Sciatic nerve (tissue), 2 donors: Measurements from ENCODE around the gene GPLD1. TPM values are rescaled to one million over a fixed set of nuclear protein-coding genes. Genes with fewer than 3 reads are reported as not detected.
"Not testable (repeated sequence)": the region's sequence is repeated elsewhere in the genome, so short reads cannot be mapped to it uniquely, and the experiment has no call there.

ENCODE experiments used
- ATAC-seq: fragments of 200-7000 bp; cut with Tn5 transposase; one replicate; pipeline ENCODE4 v1.9.1; 2020; ENCODE audit warnings: mild to moderate bottlenecking, moderate library complexity
- DNase-seq: peaks from one replicate; pipeline ENCODE4 v3.0.0-alpha.2; 2020; ENCODE audit warnings: low spot score
- intact Hi-C: fragments of 100-400 bp; cut with DNase I; formaldehyde crosslinking; loops from one replicate; pipeline ENCODE4 v1.14.2; 2022
- total RNA-seq: library from RNA; stranded (reverse); fragmentation: NEBNext Ultra II Directional; extraction: Animal tissue kit (Norgen Biotek cat#: 25700); gene quantifications from one replicate; pipeline ENCODE4 v1.2.1, GENCODE V29; 2021
- donor health status: DM: no; HTN: no; CAD: no.
- donor health status: DM: no; HTN: no; CAD: no.

The GPLD1 gene
- total RNA-seq, 1 donor from 2014 or later, result 4.9 TPM

- intact Hi-C loops, result no loop called here
- ATAC-seq, result peak; percentile 59
- DNase-seq, result no peak
Measured at GRCh38 chr6:24394780-24395437, 94.5 kb downstream of the GPLD1 start.

GRCh38 chr6:24394061-24394779 lies 95.2 kb downstream of the GPLD1 start:
- no peak for ATAC-seq
- DNase-seq, result no peak
- intact Hi-C loops, result no loop called here

DNA sequence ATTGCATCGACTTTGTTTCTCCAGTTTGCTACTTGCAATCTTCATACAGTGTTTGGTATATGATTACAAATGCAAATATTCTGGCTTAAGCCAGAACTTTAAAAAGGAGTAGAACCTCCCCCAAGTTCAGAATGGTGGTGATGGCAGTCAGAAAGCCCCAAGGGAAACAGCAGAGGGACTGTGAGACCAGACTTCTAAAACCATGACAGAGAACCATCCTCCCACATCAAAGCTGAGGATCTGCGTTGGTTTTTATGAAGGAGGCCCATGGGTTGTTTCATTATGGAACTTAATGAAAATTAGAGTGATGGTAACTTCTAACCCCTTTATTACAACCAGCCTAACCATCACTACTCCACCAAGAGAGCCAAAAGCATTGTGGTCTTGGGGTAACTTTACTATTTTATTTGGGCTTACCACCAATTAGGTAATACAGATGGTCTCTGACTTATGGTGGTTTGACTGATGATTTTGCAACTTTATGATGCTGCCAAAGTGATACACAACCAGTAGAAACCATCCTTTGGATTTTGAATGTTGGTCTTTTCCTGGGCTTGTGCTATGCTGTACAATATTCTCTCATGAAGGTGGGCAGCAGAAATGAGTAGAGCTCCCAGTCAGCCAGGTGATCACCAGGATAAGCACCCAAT lies 97.5 kb downstream of the GPLD1 start:
- no peak for DNase-seq
- no peak for ATAC-seq
- intact Hi-C loops, result no loop called here

- DNase-seq (no peak), ATAC-seq (no peak)
- intact Hi-C loops, result no loop called here
Measured at GRCh38 chr6:24391208-24391607, 98.2 kb downstream of the GPLD1 start.

GRCh38 chr6:24387818-24388217 lies 101.6 kb downstream of the GPLD1 start:
- intact Hi-C loops, result no loop called here
- DNase-seq (no peak), ATAC-seq (no peak)

DNA sequence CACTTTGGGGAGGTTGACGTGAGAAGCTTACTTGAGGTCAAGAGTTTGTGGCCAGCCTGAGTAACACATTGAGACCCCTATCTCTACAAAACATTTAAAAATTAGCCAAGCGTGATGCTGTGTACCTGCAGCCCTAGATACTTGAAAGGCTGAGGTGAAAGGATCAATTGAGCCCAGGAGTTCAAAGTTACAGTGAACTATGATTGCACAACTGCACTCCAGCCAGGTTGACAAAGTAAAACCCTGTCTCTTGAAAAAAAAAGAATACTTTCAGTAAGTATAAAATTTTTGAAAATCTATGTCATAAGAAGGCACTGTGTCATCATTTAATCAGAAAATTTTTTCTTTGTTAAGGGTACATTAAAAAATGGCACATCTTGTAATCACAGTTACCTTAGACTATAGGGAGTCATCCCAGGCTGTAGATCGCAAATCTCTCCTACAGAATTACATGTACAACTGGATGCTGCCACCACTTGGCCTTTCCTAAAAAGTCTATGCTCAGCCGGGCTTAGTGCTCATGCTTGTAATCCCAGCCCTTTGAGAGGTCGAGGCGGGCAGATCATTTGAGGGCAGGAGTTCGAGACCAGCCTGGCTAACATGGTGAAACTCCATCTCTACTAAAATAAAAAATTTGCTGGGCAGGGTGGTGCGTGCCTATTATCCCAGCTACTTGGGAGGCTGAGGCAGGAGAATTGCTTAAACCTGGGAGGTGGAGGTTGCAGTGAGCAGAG lies 103.7 kb downstream of the GPLD1 start:
- DNase-seq (no peak), ATAC-seq (no peak)

DNA sequence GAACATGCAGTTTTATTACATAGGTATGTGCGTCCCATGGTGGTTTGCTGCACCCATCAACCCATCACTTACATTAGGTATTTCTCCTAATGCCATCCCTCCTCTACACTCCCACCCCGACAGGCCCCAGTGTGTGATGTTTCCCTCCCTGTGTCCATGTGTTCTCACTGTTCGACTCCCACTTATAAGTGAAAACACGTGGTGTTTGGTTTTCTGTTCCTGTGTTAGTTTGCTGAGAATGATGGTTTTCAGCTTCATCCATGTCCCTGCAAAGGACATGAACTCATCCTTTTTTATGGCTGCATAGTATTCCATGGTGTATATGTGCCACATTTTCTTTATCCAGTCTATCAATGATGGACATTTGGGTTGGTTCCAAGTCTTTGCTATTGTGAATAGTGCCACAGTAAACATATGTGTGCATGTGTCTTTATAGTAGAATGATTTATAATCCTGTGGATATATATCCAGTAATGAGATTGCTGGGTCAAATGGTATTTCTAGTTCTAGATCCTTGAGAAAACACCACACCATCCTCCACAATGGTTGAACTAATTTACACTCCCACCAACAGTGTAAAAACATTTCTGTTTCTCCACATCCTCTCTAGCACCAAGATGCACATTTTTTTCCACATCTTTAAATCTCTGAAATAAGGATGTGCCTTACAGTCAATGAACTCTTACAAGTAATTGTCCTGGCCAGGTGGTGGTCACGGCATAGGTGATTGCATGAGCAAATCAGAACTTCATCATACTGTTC lies 104.8 kb downstream of the GPLD1 start:
- ATAC-seq, intact Hi-C loops, DNase-seq: not testable (repeated sequence)

More for the DNA sequence above, 103.7 kb downstream of the GPLD1 start:
- intact Hi-C loops, result no loop called here

GRCh38 chr6:24382891-24383494 lies 106.4 kb downstream of the GPLD1 start:
- intact Hi-C loops, ATAC-seq, DNase-seq: not testable (repeated sequence)

DNA sequence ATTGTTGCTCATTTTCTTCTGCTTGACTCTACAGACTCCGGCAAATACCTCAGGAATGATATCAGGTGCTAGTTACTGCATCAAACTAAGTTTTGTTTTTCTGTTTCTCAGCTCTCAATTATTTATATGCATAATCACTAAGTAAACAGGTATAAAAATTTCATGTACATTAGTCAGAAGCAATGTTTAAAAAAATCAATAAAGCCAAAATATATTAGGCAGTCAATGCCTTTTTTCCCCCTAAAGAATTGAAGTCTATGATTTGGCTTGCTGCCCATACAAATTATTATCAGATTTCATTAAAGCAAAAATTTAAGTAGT lies 107.2 kb downstream of the GPLD1 start:
- DNase-seq (no peak), ATAC-seq (no peak)
- intact Hi-C loops, result no loop called here

DNA sequence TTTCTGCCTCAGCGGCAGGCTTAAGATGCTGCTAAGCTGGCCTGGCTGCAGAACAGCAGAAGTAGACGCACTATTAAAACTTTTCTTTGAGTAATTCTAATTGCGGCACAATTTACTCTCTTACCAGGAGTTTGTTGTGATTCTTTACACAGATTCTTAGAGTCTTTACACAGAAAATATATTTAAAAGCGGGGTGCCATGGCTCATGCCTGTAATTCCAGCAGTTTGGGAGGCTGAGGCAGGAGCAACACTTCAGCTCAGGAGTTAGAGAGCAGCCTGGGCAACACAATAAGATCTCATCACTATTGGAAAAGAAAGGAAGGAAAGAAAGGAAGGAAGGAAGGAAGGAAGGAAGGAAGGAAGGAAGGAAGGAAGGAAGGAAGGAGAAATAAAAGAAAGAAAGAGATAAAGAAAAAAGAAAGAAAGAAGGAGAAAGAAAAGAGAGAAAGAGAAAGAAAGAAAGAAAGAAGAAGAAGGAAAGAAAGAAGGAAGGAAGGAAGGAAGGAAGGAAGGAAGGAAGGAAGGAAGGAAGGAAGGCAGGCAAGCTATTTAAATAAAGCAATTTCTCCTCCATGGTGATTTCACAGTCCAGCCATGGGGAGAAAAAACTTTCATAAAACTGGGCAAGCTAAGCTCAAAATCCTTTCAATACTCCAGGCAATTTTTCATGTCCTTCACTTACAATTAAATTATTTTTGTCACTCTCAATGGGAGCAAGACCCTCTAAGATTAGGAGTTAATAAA lies 107.7 kb downstream of the GPLD1 start:
- intact Hi-C loops, result no loop called here
- DNase-seq (no peak), ATAC-seq (no peak)

DNA sequence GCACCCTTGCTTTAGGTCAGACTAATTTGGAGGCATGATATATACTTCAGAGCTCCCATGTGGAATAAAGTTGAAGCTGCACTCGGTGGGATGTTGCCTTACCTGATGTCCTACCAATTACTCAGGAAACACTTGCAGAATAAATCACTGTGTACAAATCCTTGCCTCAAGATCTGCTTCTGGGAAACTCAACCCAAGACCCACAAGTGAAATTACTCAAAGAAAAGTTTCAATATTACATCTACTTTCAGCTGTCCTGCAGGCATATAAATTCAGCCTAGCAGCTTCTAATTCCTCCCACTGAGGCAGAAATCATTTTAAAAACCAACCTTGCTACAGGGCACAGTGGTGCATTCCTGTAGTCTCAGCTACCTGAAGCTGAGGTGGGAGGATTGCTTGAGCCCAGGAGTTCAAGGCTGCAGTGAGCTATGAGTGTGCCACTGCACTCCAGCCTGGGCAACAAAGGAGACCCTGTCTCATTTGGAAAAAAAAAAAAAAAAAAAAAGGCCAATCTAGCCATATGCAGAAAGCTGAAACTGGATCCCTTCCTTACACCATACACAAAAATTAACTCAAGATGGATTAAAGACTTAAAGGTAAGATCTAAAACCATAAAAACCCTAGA lies 110.8 kb downstream of the GPLD1 start:
- intact Hi-C loops, result no loop called here
- DNase-seq, result no peak
- ATAC-seq, result no peak

Other genes starting within 250 kb of the GPLD1 start
- gene DCDC2, start 131.5 kb downstream of the GPLD1 start, total RNA-seq, result not detected
- gene MRS2, start 86.6 kb downstream of the GPLD1 start, total RNA-seq, result 20.5 TPM
- 19.3 TPM for gene ALDH5A1, start 5.4 kb upstream of the GPLD1 start, total RNA-seq
- gene KIAA0319, start 156.6 kb upstream of the GPLD1 start, total RNA-seq, result 0.40 TPM
- gene TDP2, start 177.3 kb upstream of the GPLD1 start, total RNA-seq, result 34.9 TPM
- gene ACOT13, start 177.5 kb upstream of the GPLD1 start, total RNA-seq, result 17.3 TPM
- gene C6orf62, start 229.6 kb upstream of the GPLD1 start, total RNA-seq, result 89.3 TPM